Activated CD8-positive, alpha-beta T cell treated with anti-CD3 and anti-CD28 coated beads, Interleukin-2, amount 10 ng/mL, durations not matched to agents 7 days and 5 days (primary cell): ENCODE measurements around the gene FAM89A. TPM values are rescaled to one million over a fixed set of nuclear protein-coding genes. Genes with fewer than 3 reads are reported as not detected.
"Not testable (repeated sequence)": the region's sequence is repeated elsewhere in the genome, so short reads cannot be mapped to it uniquely, and the experiment has no call there.

Experiments used
- ATAC-seq: fragments of 150-1000 bp; cut with Tn5 transposase; one replicate; pipeline ENCODE4 v1.10.0; 2021; ENCODE audit warnings: moderate library complexity
- CTCF ChIA-PET: fragments of 350-600 bp; sonication (Branson Sonifier 250); formaldehyde crosslinking; loops from one replicate; lab custom pipeline; 2021; ENCODE audit warnings: antibody characterized with exemption; lab: Charles Lee
- POLR2A ChIA-PET: fragments of 350-600 bp; sonication (Branson Sonifier 250); formaldehyde crosslinking; loops from one replicate; lab custom pipeline; 2021; ENCODE audit warnings: antibody characterized with exemption; lab: Charles Lee
- DNase-seq: peaks from one replicate; pipeline ENCODE4 v3.0.0-alpha.2; 2020
- H3K27ac Mint-ChIP-seq: one replicate; pipeline ENCODE4 v1.8.0; 2021; ENCODE audit warnings: mild to moderate bottlenecking, mixed read lengths
- H3K27me3 Mint-ChIP-seq: one replicate; pipeline ENCODE4 v1.8.0; 2021; ENCODE audit warnings: low read depth, mixed read lengths
- H3K36me3 Mint-ChIP-seq: one replicate; pipeline ENCODE4 v1.8.0; 2021; ENCODE audit warnings: low read depth, mixed read lengths
- H3K4me1 Mint-ChIP-seq: one replicate; pipeline ENCODE4 v1.8.0; 2021; ENCODE audit warnings: low read depth, mixed read lengths
- H3K4me3 Mint-ChIP-seq: one replicate; pipeline ENCODE4 v1.8.0; 2021; ENCODE audit warnings: mild to moderate bottlenecking, mixed read lengths
- H3K9me3 Mint-ChIP-seq: one replicate; pipeline ENCODE4 v1.8.0; 2022; ENCODE audit warnings: mixed read lengths; ENCODE audit not compliant: insufficient read depth
- total RNA-seq, 2 experiments: library from RNA; stranded (reverse); gene quantifications; one replicate each; pipeline ENCODE4 v1.2.3, GENCODE V29; 2021

FAM89A gene
- total RNA-seq, 2 experiments from 2014 or later, result 5.7 to 6.1 TPM

DNA sequence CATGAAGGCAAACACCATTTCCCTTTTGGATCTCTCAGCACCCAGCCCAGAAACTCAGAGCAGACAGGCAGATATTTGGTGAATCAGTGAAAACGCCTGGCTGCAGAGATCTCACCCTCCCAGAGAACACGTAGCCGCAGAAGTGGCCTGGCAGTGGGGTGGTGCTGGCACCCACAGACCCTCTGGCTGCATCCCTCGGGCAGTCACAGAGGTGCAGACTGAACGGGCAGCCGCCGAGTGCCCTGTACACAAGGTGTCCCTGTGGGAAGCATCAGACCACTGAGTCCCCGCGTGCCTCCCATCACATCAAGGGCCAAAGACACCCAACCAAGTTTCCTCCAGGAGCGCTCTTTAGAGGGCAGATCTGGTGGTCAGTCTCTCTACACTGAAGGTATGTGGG, 12.1 kb downstream of the FAM89A start:
- Mint-ChIP-seq H3K4me3 (no peak overlapping the region), H3K27me3 (no peaks in the 10 kb centered on the region), H3K9me3 (no peaks in the 10 kb centered on the region), H3K36me3 (no peaks in the 10 kb centered on the region), H3K27ac (no peak overlapping the region), H3K4me1 (peaks cover 13% of the 10 kb centered on the region)
- ChIA-PET POLR2A (interaction anchor here (0.6 kb wide), 1 partner anchor 21 kb away, joined by 3 read pairs; no protein-coding TSS in a partner anchor), CTCF (interaction anchor here (0.5 to 1.3 kb wide), 2 partner anchors 11 to 1690 kb away, joined by 3 to 4 read pairs; no protein-coding TSS in a partner anchor)
- DNase-seq, result no peak
- ATAC-seq, result no peak

DNA sequence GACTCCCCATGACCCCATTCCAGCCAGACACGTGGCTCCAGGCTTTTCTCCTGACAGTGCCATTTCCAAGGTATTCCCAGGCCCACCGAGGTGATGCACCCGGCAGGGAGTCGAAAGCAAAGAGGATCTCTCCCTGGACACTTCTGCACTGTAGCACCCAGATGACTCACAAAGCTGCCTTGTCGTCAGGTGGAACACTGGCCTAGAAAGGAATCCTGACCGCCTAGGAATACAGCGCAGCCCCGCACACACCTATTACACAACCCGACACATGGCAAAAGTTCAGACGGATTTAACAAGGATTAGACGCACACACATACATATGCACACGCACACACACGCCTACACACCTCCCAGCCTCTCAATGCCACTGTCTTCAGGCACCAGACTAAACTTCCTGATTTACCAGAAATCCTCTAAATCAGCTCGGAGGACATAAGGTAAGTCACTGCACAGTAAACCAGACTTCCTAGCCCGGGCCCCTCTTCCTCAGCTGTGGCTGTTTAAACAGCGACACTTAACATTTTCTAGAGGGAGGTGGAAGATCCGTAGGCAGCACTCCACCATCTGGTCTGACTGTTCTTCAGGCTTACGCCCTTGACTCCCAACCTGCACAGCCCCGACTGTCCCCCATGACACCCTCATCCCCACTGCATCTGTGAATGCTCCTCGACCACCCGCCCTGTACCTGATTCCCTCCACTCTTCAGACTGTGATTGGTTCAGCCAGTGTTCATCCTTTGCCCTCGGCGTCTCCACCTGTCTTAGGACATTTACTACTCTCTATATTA, 12.7 kb downstream of the FAM89A start:
- Mint-ChIP-seq H3K4me3 (no peak overlapping the region), H3K27ac (no peak overlapping the region), H3K9me3 (no peaks in the 10 kb centered on the region), H3K36me3 (no peaks in the 10 kb centered on the region), H3K27me3 (no peaks in the 10 kb centered on the region), H3K4me1 (peaks cover 10% of the 10 kb centered on the region)
- POLR2A ChIA-PET, result no interaction called here
- DNase-seq, result no peak
- ATAC-seq, result no peak
- CTCF ChIA-PET, result no interaction called here

- no peaks in the 10 kb centered on the region for H3K27me3 Mint-ChIP-seq
- ChIA-PET CTCF (no interaction called here), POLR2A (no interaction called here)
- H3K27ac Mint-ChIP-seq, result no peak overlapping the region
- peaks cover 10% of the 10 kb centered on the region for H3K4me1 Mint-ChIP-seq
- ATAC-seq, result no peak
- no peaks in the 10 kb centered on the region for H3K36me3 Mint-ChIP-seq
- no peak for DNase-seq
- no peaks in the 10 kb centered on the region for H3K9me3 Mint-ChIP-seq
- no peak overlapping the region for H3K4me3 Mint-ChIP-seq
These were observed 13.5 kb downstream of the FAM89A start for GRCh38 chr1:231026576-231026975.

DNA sequence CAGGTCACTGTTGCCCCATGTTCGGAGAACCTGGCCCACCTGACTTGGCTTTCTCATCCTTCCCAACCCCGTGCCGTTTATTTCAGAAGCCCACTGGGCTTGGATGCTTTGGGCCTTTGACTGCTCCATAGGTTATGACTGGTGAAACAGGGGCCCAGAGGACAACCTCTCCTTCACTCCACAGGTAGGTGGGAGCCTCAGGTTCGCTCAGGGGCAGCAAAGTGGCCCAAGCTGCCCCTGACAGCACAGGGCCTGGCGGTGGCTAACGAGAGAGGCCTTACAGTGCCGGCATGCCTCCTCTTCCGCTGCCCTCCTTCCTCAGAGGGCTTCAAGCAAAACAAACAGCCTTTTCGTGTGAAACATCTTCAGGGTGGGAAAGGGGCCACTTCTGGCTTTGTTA, 16.9 kb downstream of the FAM89A start:
- H3K9me3 Mint-ChIP-seq, result no peaks in the 10 kb centered on the region
- no peak overlapping the region for H3K4me3 Mint-ChIP-seq
- ATAC-seq (no peak), DNase-seq (no peak)
- H3K27ac Mint-ChIP-seq, result no peak overlapping the region
- CTCF ChIA-PET, result no interaction called here
- POLR2A ChIA-PET, result no interaction called here
- H3K4me1 Mint-ChIP-seq, result peaks cover 12% of the 10 kb centered on the region
- H3K27me3 Mint-ChIP-seq, result no peaks in the 10 kb centered on the region
- H3K36me3 Mint-ChIP-seq, result no peaks in the 10 kb centered on the region

- H3K4me1 Mint-ChIP-seq, result peaks cover 12% of the 10 kb centered on the region
- H3K27ac Mint-ChIP-seq, H3K27me3 Mint-ChIP-seq, H3K4me3 Mint-ChIP-seq, ATAC-seq, CTCF ChIA-PET, H3K9me3 Mint-ChIP-seq, H3K36me3 Mint-ChIP-seq, DNase-seq, POLR2A ChIA-PET: not testable (repeated sequence)
These were observed 17.5 kb downstream of the FAM89A start for GRCh38 chr1:231022543-231022942.

- Mint-ChIP-seq H3K27ac (no peak overlapping the region), H3K4me3 (no peak overlapping the region), H3K36me3 (no peaks in the 10 kb centered on the region), H3K27me3 (no peaks in the 10 kb centered on the region), H3K9me3 (no peaks in the 10 kb centered on the region), H3K4me1 (peaks cover 12% of the 10 kb centered on the region)
- ChIA-PET POLR2A (no interaction called here), CTCF (no interaction called here)
- DNase-seq, result no peak
- ATAC-seq, result no peak
These were observed 18.5 kb downstream of the FAM89A start for GRCh38 chr1:231021540-231022031.

GRCh38 chr1:231020816-231021215, 19.2 kb downstream of the FAM89A start:
- CTCF ChIA-PET, result no interaction called here
- no peak overlapping the region for H3K4me3 Mint-ChIP-seq

DNA sequence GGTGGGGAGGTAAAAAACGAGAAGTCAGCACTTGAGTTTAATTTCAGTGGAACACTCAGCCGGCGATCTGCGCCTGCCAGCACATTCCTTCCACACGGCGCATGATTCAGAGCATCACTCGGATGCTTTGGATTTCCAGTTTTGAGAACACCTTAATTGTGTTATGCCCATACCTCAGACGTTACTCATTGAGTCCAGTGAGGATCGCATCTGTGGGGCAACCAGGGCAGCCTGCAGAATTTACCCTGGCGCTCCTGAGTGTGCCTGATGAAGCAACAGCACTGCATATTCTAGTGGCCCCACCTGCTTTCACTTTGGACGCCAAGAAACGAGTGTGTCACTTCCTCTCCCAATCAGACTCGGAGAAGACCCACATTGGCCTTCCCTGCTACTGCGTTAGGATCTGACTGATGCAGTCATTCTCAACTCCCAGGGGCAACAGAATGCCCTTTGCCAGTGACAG, 19.9 kb downstream of the FAM89A start:
- ChIA-PET POLR2A (no interaction called here), CTCF (no interaction called here)
- ATAC-seq (peak; percentile 44), DNase-seq (peak; percentile 30)
- Mint-ChIP-seq H3K4me3 (peak overlapping the region; percentile 46), H3K9me3 (no peaks in the 10 kb centered on the region), H3K36me3 (no peaks in the 10 kb centered on the region), H3K4me1 (peaks cover 12% of the 10 kb centered on the region), H3K27ac (peak overlapping the region; percentile 70), H3K27me3 (no peaks in the 10 kb centered on the region)

More at GRCh38 chr1:231020816-231021215, 19.2 kb downstream of the FAM89A start:
- Mint-ChIP-seq H3K36me3 (no peaks in the 10 kb centered on the region), H3K4me1 (peaks cover 12% of the 10 kb centered on the region), H3K27me3 (no peaks in the 10 kb centered on the region), H3K9me3 (no peaks in the 10 kb centered on the region), H3K27ac (peak overlapping the region; percentile 70)
- POLR2A ChIA-PET, result no interaction called here
- ATAC-seq (no peak), DNase-seq (no peak)

- Mint-ChIP-seq H3K4me1 (peaks cover 12% of the 10 kb centered on the region), H3K4me3 (no peak overlapping the region), H3K27me3 (no peaks in the 10 kb centered on the region), H3K9me3 (no peaks in the 10 kb centered on the region), H3K36me3 (no peaks in the 10 kb centered on the region), H3K27ac (no peak overlapping the region)
- no peak for ATAC-seq
- ChIA-PET CTCF (no interaction called here), POLR2A (no interaction called here)
- DNase-seq, result no peak
These were observed 20.3 kb downstream of the FAM89A start for GRCh38 chr1:231019711-231020110.

DNA sequence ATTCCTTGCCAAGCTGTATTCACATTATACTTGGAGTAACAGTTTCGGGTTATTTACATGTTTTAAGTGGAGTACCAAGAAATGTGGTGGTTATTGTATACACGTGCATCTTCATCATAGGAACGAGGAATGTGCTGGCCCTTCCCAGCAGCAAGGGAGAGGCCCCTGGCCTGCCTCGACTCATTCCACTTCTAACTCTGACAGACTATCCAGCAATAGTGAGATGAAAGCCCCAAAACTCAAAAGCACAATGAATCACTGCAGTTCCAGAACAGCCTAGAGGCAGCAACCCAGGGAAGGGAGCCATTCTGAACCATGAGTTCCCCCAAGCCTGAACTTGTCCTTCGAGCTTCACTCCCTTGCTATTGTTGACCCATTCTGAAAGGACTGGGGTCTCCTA, 23.1 kb downstream of the FAM89A start:
- CTCF ChIA-PET, result no interaction called here
- H3K36me3 Mint-ChIP-seq, result no peaks in the 10 kb centered on the region
- no peaks in the 10 kb centered on the region for H3K9me3 Mint-ChIP-seq
- DNase-seq (no peak), ATAC-seq (no peak)
- no peak overlapping the region for H3K4me3 Mint-ChIP-seq
- no peaks in the 10 kb centered on the region for H3K27me3 Mint-ChIP-seq
- peaks cover 12% of the 10 kb centered on the region for H3K4me1 Mint-ChIP-seq
- POLR2A ChIA-PET, result no interaction called here
- H3K27ac Mint-ChIP-seq, result no peak overlapping the region

DNA sequence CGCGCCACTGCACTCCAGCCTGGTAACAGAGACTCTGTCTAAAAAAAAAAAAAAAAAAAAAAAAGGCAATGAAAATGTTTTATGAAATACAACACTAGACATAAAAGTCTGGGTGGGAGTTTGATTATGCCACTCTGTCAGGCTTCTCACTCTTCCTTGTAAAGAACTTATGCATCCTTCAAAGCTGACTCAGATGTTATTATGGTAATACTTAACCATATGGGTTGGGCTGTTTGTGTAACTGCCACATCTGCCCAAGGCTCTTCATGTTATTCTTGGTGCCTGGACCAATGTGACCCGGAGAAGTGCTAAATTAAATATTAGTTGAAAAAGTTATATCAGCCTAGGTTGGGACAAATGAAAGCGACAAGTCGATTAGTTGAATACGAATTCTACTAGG, 23.8 kb downstream of the FAM89A start:
- no peak for DNase-seq
- H3K4me1 Mint-ChIP-seq, result peaks cover 12% of the 10 kb centered on the region
- ATAC-seq, result no peak
- no peak overlapping the region for H3K27ac Mint-ChIP-seq
- H3K9me3 Mint-ChIP-seq, result no peaks in the 10 kb centered on the region
- H3K36me3 Mint-ChIP-seq, result no peaks in the 10 kb centered on the region
- ChIA-PET CTCF (interaction anchor here (1.2 kb wide), 1 partner anchor 68 kb away, joined by 3 read pairs; no protein-coding TSS in a partner anchor), POLR2A (no interaction called here)
- H3K4me3 Mint-ChIP-seq, result no peak overlapping the region
- no peaks in the 10 kb centered on the region for H3K27me3 Mint-ChIP-seq

- no peak for ATAC-seq
- Mint-ChIP-seq H3K4me1 (no peaks in the 10 kb centered on the region), H3K36me3 (no peaks in the 10 kb centered on the region), H3K9me3 (no peaks in the 10 kb centered on the region), H3K27me3 (no peaks in the 10 kb centered on the region), H3K27ac (no peak overlapping the region), H3K4me3 (no peak overlapping the region)
- POLR2A ChIA-PET, result no interaction called here
- DNase-seq, result no peak
- CTCF ChIA-PET, result no interaction called here
These were observed 26.6 kb downstream of the FAM89A start for GRCh38 chr1:231013391-231014015.
